Activated naive CD4-positive, alpha-beta T cell treated with anti-CD3 and anti-CD28 coated beads, Interleukin-2, amount 50 U/mL, for 72 hours (primary cell): ENCODE data around the gene MYO3B. TPM values are rescaled to one million over a fixed set of nuclear protein-coding genes. Genes with fewer than 3 reads are reported as not detected.

Experiments
- ATAC-seq, 2 donors: fragments of 150-1000 bp; cut with Tn5 transposase; 2 replicates each; pipeline ENCODE4 v1.10.0; 2021; ENCODE audit warnings: mild to moderate bottlenecking in 2 of 2, moderate library complexity in 2 of 2
- DNase-seq, 2 donors: peaks; one replicate each; pipeline ENCODE4 v3.0.0; 2021 to 2022; ENCODE audit warnings: low spot score in 2 of 2
- H3K27ac Mint-ChIP-seq, 2 donors: one replicate each; pipeline ENCODE4 v1.8.0; 2022; ENCODE audit warnings: mild to moderate bottlenecking in 2 of 2, mixed read lengths in 2 of 2
- H3K36me3 Mint-ChIP-seq, 2 donors: one replicate each; pipeline ENCODE4 v1.8.0; 2022; ENCODE audit warnings: mixed read lengths in 2 of 2
- H3K9me3 Mint-ChIP-seq, 2 donors: one replicate each; pipeline ENCODE4 v1.8.0; 2022; ENCODE audit warnings: mixed read lengths in 2 of 2
- total RNA-seq, 2 donors: library from RNA; stranded (reverse); gene quantifications; one replicate each; pipeline ENCODE4 v1.2.3, GENCODE V29; 2022

MYO3B gene
- total RNA-seq, 2 donors from 2014 or later = 0.18 to 0.27 TPM

DNA sequence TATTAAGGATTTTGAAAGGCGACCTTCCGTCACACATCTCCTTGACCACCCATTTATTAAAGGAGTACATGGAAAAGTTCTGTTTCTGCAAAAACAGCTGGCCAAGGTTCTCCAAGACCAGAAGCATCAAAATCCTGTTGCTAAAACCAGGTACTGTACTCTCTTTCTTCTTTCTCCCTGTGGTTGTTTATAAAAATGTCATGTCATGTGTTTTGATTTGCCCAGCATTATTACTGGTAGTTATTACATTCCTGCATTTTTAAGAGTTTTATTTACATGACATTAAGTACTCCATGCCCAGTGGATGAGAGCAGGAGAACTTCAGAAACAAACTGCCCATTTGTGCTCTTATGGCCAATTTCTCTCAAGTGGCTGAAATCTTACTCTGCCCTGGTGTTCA lies 191.3 kb downstream of the MYO3B start:
- H3K27ac Mint-ChIP-seq = no peak overlapping the region
- H3K36me3 Mint-ChIP-seq = no peaks in the 10 kb centered on the region
- DNase-seq (no peak), ATAC-seq (no peak)
- H3K9me3 Mint-ChIP-seq = no peaks in the 10 kb centered on the region

DNA sequence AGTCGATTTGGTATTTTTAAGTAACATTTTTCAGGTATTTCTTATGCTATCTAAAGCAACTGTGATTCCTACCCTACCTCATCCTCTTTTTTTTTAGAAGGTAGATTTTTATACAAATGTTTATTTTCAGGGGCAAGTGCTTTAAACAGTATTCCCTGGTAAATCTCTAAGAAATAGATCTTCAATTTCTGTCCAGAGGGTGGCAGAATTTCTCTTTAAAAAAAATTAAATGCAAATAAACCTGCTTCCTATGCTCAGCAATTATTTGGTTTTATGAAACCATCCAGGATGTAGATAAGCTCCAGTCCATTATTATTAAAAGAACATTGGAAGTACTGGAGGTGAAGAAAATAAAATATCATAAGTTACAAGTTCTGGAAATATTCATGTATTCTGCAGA lies 191.9 kb downstream of the MYO3B start:
- H3K9me3 Mint-ChIP-seq = no peaks in the 10 kb centered on the region
- ATAC-seq = no peak
- no peak for DNase-seq
- no peak overlapping the region for H3K27ac Mint-ChIP-seq
- H3K36me3 Mint-ChIP-seq = no peaks in the 10 kb centered on the region

DNA sequence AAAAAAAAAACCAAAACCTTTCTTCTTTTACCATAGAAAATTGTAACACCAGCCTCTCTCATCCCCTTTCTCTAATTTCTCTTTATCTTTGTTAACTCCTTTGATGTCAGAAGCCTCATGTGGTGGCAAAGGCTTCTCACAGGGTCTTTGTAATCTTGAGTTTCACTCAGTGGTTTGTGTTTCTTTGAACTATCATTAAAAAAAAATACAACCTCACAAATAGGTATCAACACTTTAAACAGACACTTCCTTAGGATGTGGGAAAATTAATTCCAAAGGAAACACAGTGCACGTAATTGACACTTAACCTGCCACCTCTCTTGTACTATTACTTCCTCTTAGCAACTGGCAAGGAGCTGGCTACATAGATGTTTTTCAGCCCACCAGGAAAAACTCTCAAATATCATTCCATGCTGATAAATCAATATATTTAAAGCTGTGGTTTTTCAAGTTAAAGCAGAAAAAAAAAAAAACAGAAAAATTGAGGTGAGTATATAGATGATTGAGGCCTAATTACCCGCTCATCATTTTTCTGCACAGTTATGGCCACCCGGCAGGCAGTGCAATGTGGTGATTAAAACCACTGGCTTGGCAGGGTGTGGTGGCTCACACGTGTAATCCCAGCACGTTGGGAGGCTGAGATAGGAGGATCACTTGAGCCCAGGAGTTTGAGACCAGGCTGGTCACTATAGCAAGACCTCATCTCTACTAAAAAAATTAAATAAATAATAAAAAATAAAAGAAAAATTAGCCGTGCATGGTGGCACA lies 193.5 kb downstream of the MYO3B start:
- no peaks in the 10 kb centered on the region for H3K9me3 Mint-ChIP-seq
- no peaks in the 10 kb centered on the region for H3K36me3 Mint-ChIP-seq
- no peak for DNase-seq
- peak overlapping the region; percentile 2 to 45 for H3K27ac Mint-ChIP-seq
- ATAC-seq = no peak

DNA sequence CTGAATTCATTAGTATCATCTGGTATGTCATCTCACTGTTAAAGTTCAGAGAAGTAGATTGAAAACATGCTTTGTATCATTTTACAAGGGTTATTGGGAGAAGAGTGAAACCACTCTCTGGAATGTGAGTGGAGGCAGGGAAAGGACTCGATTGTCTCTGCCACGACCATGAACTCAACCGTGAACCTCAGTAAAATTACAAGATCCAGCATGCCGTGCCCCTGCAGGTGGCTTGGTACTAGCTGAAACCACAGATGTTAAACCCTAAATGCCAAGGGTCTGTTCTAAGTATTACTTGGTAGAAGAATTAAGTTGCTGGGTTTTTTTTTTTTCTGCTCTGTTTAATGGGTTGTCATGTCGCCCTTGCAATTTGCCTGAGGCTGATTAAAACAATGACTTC lies 197.2 kb downstream of the MYO3B start:
- H3K27ac Mint-ChIP-seq = no peak overlapping the region
- H3K36me3 Mint-ChIP-seq = no peaks in the 10 kb centered on the region
- no peak for DNase-seq
- H3K9me3 Mint-ChIP-seq = no peaks in the 10 kb centered on the region
- ATAC-seq = no peak

DNA sequence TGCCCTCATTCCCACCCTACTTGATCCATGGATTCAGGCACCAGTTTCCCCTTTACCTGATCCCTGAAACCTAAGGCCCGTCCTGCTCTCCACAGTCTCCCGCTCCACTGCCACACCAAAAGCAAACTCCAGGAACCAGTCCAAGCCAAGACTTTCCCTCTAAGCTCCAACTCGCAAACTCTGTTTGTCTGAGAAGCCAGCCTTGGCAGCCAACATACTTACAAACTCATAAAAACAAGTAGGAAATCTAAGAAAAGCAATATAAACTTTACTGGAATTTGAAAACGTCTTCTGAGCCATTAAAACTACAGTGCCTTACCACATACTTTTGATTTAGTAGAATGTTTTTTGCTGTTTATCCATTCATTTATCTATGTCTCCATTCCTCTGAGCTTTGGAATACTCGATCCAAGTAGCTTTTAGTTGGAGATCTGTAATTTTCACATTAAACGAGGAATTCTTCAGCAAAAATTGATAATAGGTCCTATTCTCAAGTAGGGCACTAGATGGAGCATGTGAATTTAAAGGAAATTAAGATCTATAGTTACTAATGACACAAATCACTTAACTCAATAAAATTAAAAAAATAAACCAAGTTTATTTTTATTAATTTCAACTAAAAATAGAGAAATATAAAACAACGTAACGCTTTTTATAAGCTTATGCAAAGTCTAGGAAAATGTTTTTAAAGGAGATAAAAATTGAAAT lies 199.7 kb downstream of the MYO3B start:
- ATAC-seq (no peak), DNase-seq (no peak)
- Mint-ChIP-seq H3K27ac (no peak overlapping the region), H3K9me3 (no peaks in the 10 kb centered on the region), H3K36me3 (no peaks in the 10 kb centered on the region)

DNA sequence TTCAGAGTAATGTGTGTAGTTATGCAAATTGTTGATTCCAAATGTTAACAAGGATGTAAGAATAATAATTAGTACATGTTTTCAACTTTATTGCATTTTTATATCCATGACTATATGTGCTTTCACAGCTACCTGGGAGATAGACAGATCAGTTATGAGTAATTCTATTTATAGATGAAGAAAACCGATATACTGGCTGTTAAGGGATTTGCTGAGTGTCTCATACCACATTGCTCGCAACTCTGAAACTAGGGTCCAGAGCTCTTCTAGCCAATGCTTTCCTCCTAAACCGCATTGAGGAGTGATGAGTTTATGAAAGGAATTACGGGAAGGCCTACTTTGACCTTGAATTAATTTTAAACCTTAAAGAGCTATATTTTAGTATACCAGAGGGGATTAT lies 202.3 kb downstream of the MYO3B start:
- Mint-ChIP-seq H3K27ac (no peak overlapping the region), H3K36me3 (no peaks in the 10 kb centered on the region), H3K9me3 (no peaks in the 10 kb centered on the region)
- no peak for DNase-seq
- ATAC-seq = no peak

DNA sequence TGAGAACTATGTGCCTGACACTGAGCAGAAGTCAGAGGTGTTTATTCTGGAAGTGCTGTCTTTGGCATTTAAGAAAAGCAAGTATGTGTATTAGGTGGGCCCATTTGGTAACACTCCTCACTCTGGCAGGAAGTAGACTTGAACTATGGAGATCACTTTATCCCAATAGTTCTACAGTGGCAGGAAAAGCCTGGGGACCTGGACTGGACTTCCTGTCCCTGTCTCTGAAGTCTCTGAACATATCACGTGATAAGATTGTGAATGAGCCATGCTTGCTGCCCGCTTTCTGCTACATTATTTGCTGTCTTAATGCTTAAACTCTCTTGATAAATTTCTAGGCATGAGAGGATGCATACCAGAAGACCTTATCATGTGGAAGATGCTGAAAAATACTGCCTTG lies 203.7 kb downstream of the MYO3B start:
- Mint-ChIP-seq H3K36me3 (no peaks in the 10 kb centered on the region), H3K9me3 (no peaks in the 10 kb centered on the region), H3K27ac (no peak overlapping the region)
- ATAC-seq = no peak
- no peak for DNase-seq

DNA sequence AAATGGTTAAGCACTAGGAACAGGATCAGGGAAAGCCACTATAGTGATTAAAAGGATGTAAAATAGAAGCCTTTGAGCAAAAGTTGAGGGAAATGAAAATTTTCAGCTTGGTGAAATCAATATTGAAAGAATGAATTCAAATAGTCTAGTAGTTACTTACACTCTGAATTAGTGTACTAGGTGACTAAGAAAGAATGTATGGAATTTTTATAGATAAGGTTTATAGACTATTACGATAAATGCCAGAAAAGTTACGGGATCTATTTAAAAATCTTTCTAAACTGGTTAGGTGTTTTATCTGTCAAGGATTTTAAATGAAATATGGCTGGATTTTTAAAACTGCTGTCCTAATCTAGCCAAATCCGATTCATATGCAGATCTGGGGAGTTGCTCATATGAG lies 208.6 kb downstream of the MYO3B start:
- no peak for ATAC-seq
- DNase-seq = no peak
- no peaks in the 10 kb centered on the region for H3K36me3 Mint-ChIP-seq
- no peaks in the 10 kb centered on the region for H3K9me3 Mint-ChIP-seq
- H3K27ac Mint-ChIP-seq = no peak overlapping the region

DNA sequence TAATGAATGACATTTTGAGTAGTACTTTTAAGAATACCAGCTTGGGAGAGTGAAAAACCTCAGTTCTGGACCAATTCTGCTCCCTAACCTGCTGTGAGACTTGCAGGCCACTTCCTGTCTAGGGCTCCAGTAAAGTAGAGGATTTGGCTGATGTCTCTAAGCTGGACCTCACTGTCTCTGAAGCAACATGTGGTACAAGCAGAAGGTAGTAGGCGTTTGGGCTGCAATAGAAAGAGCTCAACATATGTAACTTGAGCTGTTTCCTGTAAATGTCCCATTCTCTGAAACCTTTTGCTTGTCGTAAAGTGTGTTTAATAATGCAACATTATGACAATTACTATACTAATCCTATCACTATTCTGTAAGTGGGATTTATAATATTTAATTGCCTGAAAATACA lies 213.1 kb downstream of the MYO3B start:
- DNase-seq (no peak), ATAC-seq (no peak)
- no peak overlapping the region for H3K27ac Mint-ChIP-seq
- H3K36me3 Mint-ChIP-seq = no peaks in the 10 kb centered on the region
- no peaks in the 10 kb centered on the region for H3K9me3 Mint-ChIP-seq

DNA sequence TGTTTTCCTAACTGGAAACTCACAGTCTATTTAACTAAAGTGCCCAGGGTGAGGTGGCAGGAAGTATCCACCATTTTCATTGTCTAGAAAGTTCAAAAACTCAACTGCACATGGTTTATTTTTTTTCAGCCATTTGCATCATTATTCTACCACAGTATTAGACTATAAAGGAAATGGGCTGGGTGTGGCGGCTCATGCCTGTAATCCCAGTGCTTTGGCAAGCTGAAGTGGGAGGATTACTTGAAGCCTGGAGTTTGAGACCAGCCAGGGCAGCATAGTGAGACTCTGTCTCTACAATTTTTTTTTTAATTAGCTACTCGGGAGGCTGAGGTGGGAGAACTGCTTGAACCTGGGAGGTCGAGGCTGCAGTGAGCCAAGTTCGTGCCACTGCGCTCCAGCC lies 213.8 kb downstream of the MYO3B start:
- ATAC-seq (no peak), DNase-seq (no peak)
- no peaks in the 10 kb centered on the region for H3K9me3 Mint-ChIP-seq
- H3K36me3 Mint-ChIP-seq = no peaks in the 10 kb centered on the region
- H3K27ac Mint-ChIP-seq = no peak overlapping the region

DNA sequence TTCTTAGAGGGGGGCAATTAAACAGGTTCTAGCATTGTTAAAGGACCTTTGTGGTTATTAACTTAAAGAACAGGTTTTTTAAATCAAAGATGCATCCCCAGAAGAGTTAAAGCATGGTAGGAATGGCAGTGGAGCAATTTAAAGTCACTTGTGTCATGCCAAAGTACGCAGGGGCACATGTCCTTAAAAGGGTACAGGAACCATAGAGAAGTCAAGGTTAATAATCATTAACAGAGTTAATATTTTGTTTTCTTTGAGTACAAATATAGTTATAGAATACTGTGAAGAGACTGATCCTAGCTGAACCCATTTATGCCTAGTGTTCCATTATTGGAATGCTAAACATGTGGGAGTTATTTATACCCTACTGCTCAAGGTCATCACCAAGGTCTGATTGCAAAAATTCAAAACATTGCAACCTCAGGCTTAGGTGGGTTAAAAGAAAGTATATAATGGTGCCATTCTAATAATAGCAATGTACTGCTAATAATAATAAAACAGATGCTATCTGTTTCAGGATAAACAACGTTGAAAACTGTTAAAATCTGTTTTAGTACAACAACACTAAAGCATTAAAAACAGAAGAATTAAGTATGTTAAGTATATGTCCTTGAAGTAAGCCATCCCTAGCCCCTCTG lies 216.0 kb downstream of the MYO3B start:
- Mint-ChIP-seq H3K27ac (no peak overlapping the region), H3K36me3 (no peaks in the 10 kb centered on the region), H3K9me3 (no peaks in the 10 kb centered on the region)
- DNase-seq (no peak), ATAC-seq (no peak)

DNA sequence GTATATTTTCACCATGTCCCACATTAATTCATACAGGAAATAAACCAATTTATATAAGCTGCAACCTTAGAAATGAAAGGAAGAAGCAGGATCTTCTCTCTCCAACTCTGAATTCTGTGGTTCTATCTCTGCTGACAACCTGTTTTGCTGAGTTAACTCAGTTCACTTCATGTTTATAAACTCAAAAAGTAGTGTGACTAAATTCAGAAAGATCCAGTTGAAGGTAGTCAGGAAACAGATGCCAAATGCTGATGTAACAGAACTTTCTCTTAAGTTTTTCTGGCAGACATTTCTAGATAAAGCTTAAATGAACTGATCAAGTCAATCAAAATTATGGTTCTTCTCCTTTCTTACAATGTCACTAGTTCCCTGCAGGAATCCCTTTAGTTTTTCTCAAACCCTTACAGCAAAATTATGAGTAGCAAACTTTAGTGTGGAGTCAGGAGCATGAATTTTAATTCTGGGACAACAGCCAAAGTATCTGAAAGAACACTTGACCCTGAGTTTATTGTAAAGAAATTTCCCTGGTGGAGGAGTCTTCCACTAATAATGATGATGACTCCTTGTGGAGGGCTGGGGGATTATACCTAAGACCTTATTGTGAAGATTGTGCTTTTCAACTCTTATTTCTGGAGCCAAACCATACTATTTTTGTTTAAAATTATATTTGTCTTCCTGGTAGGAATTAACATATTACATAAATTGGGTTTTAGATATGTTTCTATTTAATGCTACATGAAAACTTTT lies 216.9 kb downstream of the MYO3B start:
- no peaks in the 10 kb centered on the region for H3K9me3 Mint-ChIP-seq
- no peak for ATAC-seq
- H3K27ac Mint-ChIP-seq = no peak overlapping the region
- DNase-seq = no peak
- no peaks in the 10 kb centered on the region for H3K36me3 Mint-ChIP-seq

DNA sequence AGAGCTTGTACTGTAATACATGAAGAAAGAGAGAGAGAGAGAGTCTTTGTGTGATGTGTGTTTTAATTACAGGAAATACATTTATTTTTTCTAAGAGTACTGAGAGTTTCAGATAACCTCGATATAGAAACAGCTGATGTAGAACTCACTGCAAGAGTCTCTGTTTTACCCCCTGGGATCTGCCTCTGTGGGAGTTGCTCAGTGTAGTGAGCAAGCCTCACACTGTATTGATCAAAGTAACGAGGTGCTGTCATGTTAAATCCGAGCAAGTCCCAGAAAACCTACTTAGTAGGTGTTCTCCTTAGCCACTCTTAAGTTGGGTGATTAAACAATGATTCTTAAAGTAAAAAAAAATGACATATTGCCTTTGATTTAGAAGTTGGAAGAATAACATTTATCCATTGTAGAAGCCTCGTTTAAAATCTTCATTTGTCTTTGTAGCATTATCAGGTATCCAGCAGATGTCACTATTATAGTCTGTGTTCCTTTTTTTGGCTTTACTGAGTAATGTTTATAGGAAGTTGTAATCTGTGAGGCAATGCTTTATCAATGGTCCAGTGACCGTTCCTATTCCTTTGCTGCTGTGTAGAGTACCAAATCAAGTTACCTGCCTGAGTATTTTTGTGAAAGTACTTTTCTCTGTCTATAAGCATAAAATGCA lies 219.0 kb downstream of the MYO3B start:
- no peak overlapping the region for H3K27ac Mint-ChIP-seq
- ATAC-seq (no peak), DNase-seq (no peak)
- no peaks in the 10 kb centered on the region for H3K9me3 Mint-ChIP-seq
- H3K36me3 Mint-ChIP-seq = no peaks in the 10 kb centered on the region

DNA sequence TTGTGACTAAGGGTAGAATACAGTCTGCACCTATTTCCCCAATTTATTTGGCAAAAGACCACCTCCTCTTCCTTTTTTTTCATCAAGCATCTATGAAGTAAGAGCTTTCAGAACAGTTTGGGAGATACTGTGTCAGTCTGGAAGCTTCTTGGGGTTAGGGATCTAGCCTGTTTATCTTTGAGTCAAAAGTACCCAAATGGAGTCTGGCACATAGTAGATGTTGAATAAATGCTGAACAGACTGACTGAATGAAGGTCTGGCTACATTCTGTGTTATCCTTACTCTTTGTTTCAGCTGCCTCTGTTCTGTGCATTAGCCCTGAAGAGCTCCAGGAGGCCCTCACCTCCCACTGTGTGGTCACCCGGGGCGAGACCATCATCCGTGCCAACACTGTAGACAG lies 223.2 kb downstream of the MYO3B start:
- ATAC-seq (no peak), DNase-seq (no peak)
- Mint-ChIP-seq H3K36me3 (no peaks in the 10 kb centered on the region), H3K9me3 (no peaks in the 10 kb centered on the region), H3K27ac (no peak overlapping the region)

DNA sequence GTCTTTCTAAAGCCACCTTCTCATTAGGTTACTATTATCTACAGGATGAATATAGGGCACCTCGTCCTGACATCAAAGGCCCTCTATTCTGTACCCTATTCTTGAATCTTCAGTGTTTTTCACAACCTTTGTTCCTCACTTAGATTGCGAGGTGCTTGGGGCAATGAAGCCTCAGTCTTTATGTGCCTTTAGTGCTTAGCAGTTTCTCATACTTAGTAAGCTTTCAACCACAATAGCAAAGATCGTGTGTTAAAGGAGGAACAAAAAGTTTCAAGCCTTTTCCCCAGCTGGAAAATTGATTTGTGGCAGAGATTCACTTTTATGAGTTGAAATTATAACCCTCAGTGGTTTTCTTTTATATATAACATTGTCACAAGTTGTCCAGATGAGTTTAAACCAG lies 226.9 kb downstream of the MYO3B start:
- peaks cover 0 to 4% of the 10 kb centered on the region in 2 donors for H3K36me3 Mint-ChIP-seq
- DNase-seq (no peak), ATAC-seq (no peak)
- no peak overlapping the region for H3K27ac Mint-ChIP-seq
- H3K9me3 Mint-ChIP-seq = no peaks in the 10 kb centered on the region

DNA sequence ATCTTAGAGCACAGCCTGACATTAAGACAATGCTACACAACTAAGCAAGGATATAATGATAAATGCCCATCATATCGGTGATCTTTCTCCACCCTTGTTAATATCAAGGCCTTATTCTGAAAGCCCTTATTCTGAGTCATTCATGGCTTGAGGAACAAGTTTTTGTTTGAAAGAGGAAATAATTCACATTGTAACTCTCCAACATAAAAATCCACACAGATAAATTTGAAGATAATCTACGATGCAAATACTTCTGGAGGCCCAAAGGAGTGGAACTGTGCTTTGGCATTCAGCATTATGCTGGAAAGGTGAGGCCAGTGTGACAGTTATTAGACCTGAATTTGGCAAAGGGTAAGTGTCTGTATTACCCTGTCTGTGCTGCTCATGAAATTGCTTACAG lies 227.4 kb downstream of the MYO3B start:
- ATAC-seq = no peak

More for the DNA sequence above, 227.4 kb downstream of the MYO3B start:
- Mint-ChIP-seq H3K36me3 (peaks cover 0 to 4% of the 10 kb centered on the region in 2 donors), H3K9me3 (no peaks in the 10 kb centered on the region), H3K27ac (no peak overlapping the region)
- DNase-seq = no peak
